Gastroesophageal sphincter (tissue), 3 donors: ENCODE data around the gene MTFP1.

Source experiments
- POLR2AphosphoS5 ChIP-seq: sonication (generic); formaldehyde crosslinking; IDR thresholded peaks from one replicate; pipeline ENCODE4 v1.6.1; 2017; ENCODE audit warnings: antibody characterized with exemption
- TF ChIP-seq, protein P1 (sequence below), 4 experiments: fragments of 200-600 bp in 2 of 4; fragments of 450-650 bp in 2 of 4; sonication (generic) in 1 of 4; IDR thresholded peaks; one replicate each; pipeline ENCODE4 v1.5.1; 2017 to 2019; ENCODE audit warnings: antibody characterized with exemption in 4 of 4, mild to moderate bottlenecking in 2 of 4, moderate library complexity in 2 of 4

DNA sequence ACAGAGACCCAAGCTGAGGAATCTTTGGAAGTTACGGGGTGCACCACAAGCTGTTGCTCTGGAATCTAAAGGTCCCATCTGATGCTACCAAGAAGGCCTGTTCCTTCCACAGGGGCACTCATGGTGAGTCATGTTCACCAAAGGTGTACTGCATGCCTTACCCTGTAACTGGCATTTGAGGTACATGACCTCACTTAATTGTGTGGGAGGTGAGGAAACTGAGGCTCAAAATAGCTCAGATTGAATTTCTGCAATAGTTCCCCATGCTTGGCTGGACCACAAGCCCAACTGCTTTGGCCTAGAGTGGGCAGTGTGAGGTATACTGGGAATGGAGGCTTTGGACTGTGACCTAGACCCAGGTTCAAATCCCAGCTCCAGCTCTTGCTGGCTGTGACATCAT is 8.2 kb downstream of the MTFP1 start:
- TF ChIP-seq, protein P1, sequence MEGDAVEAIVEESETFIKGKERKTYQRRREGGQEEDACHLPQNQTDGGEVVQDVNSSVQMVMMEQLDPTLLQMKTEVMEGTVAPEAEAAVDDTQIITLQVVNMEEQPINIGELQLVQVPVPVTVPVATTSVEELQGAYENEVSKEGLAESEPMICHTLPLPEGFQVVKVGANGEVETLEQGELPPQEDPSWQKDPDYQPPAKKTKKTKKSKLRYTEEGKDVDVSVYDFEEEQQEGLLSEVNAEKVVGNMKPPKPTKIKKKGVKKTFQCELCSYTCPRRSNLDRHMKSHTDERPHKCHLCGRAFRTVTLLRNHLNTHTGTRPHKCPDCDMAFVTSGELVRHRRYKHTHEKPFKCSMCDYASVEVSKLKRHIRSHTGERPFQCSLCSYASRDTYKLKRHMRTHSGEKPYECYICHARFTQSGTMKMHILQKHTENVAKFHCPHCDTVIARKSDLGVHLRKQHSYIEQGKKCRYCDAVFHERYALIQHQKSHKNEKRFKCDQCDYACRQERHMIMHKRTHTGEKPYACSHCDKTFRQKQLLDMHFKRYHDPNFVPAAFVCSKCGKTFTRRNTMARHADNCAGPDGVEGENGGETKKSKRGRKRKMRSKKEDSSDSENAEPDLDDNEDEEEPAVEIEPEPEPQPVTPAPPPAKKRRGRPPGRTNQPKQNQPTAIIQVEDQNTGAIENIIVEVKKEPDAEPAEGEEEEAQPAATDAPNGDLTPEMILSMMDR (IDR thresholded peaks at IDR 0.05), result no peak
- no peak for TF ChIP-seq POLR2AphosphoS5
